HEK293 (cell line): ENCODE measurements around the gene SPDYE6.
"Not testable (repeated sequence)": the region's sequence is repeated elsewhere in the genome, so short reads cannot be mapped to it uniquely, and the experiment has no call there.

Source experiments
- CTCF ChIA-PET: fragments of 350-600 bp; formaldehyde crosslinking; extraction: SDS; loops from one replicate; lab custom pipeline; 2021; ENCODE audit warnings: antibody characterized with exemption; lab: Yijun Ruan, JAX
- POLR2A ChIA-PET: fragments of 300-600 bp; formaldehyde crosslinking; extraction: SDS; loops from one replicate; lab custom pipeline; 2020; ENCODE audit warnings: antibody characterized with exemption, inconsistent platforms; lab: Yijun Ruan, JAX
- H3K27ac ChIP-seq: fragments of 200-500 bp; sonication (Bioruptor generic); 2 replicates; pipeline ENCODE4 v1.5.1; 2014; ENCODE audit warnings: low read depth, low read length, control low read depth, inconsistent platforms; ENCODE audit errors: extremely low read depth
- H3K36me3 ChIP-seq, 2 experiments: fragments of 200-500 bp in 1 of 2; sonication (Bioruptor generic) in 1 of 2; 1 replicate in 1 of 2; 2 replicates in 1 of 2; pipeline ENCODE4 v1.5.1; 2014 to 2017; ENCODE audit warnings: inconsistent platforms in 2 of 2, low read length in 2 of 2; ENCODE audit not compliant: control insufficient read depth in 2 of 2, insufficient read depth in 1 of 2
- H3K4me1 ChIP-seq: fragments of 200-500 bp; sonication (Bioruptor generic); 2 replicates; pipeline ENCODE4 v1.5.1; 2014; ENCODE audit warnings: mild to moderate bottlenecking, low read length, inconsistent platforms; ENCODE audit not compliant: control insufficient read depth, insufficient read depth
- H3K4me3 ChIP-seq: 2 replicates; pipeline ENCODE4 v1.5.1; 2011; ENCODE audit warnings: low read depth, mild to moderate bottlenecking, control low read depth, low read length, moderate library complexity
- H3K9me3 ChIP-seq: fragments of 200-500 bp; sonication (Bioruptor generic); 2 replicates; pipeline ENCODE4 v1.5.1; 2014; ENCODE audit warnings: low read depth, low read length, inconsistent platforms; ENCODE audit not compliant: control insufficient read depth, insufficient read depth
- EGR2 ChIP-seq: fragments of 450-650 bp; formaldehyde crosslinking; IDR thresholded peaks from 2 replicates; pipeline ENCODE4 v1.5.1; 2016; ENCODE audit warnings: low read depth, missing biosample characterization, missing genetic modification characterization
- GLIS1 ChIP-seq: fragments of 450-650 bp; formaldehyde crosslinking; IDR thresholded peaks from 2 replicates; pipeline ENCODE4 v1.5.1; 2016; ENCODE audit warnings: missing biosample characterization, missing genetic modification characterization
- GLIS2 ChIP-seq: fragments of 450-650 bp; formaldehyde crosslinking; IDR thresholded peaks from 2 replicates; pipeline ENCODE4 v1.5.1; 2016; ENCODE audit warnings: missing biosample characterization, missing genetic modification characterization
- HOXD13 ChIP-seq: sonication (generic); formaldehyde crosslinking; IDR thresholded peaks from 2 replicates; pipeline ENCODE4 v1.8.0; 2022; ENCODE audit warnings: missing genetic modification reagents, borderline replicate concordance
- PATZ1 ChIP-seq: fragments of 450-650 bp; formaldehyde crosslinking; IDR thresholded peaks from 2 replicates; pipeline ENCODE4 v1.5.1; 2016; ENCODE audit warnings: missing biosample characterization, missing genetic modification characterization
- SP3 ChIP-seq: fragments of 450-650 bp; formaldehyde crosslinking; IDR thresholded peaks from 2 replicates; pipeline ENCODE4 v1.5.1; 2016; ENCODE audit warnings: missing biosample characterization, missing genetic modification characterization
- TSHZ1 ChIP-seq: fragments of 450-650 bp; formaldehyde crosslinking; IDR thresholded peaks from 2 replicates; pipeline ENCODE4 v1.5.1; 2016; ENCODE audit warnings: missing biosample characterization, missing genetic modification characterization, borderline replicate concordance
- ZFHX2 ChIP-seq: fragments of 450-650 bp; formaldehyde crosslinking; conservative IDR thresholded peaks from 2 replicates; pipeline ENCODE4 v1.5.1; 2016; ENCODE audit warnings: missing biosample characterization, missing genetic modification characterization
- ZIC2 ChIP-seq: fragments of 450-650 bp; formaldehyde crosslinking; IDR thresholded peaks from 2 replicates; pipeline ENCODE4 v1.5.1; 2016; ENCODE audit warnings: missing biosample characterization, missing genetic modification characterization
- TF ChIP-seq, protein P1 (sequence below): fragments of 450-650 bp; formaldehyde crosslinking; IDR thresholded peaks from 2 replicates; pipeline ENCODE4 v1.5.1; 2017; ENCODE audit warnings: missing biosample characterization, missing genetic modification characterization
- TF ChIP-seq, protein P2 (sequence below): fragments of 450-650 bp; formaldehyde crosslinking; IDR thresholded peaks from 2 replicates; pipeline ENCODE4 v1.5.1; 2016; ENCODE audit warnings: missing biosample characterization, missing genetic modification characterization

The SPDYE6 gene

GRCh38 chr7:102303669-102304422, 52.4 kb downstream of the SPDYE6 start:
- Histone ChIP-seq H3K36me3 (no peaks in the 10 kb centered on the region), H3K4me1 (peaks cover 7% of the 10 kb centered on the region; the same call in 1 of the 2 replicates), H3K4me3 (no peak overlapping the region), H3K27ac (no peak overlapping the region), H3K9me3 (no peaks in the 10 kb centered on the region)
- ChIA-PET CTCF (no interaction called here), POLR2A (no interaction called here)
- TF ChIP-seq TSHZ1 (tag by site-specific recombination), result no peak
- TF ChIP-seq EGR2 (tag by site-specific recombination), result 0 out of 2 replicates have a peak, but pooled peaks have one; percentile 39
- no peak for TF ChIP-seq SP3 (tag by site-specific recombination)
- TF ChIP-seq GLIS1 (tag by site-specific recombination), result peak; percentile 81
- peak; percentile 40 for TF ChIP-seq ZFHX2

GRCh38 chr7:102302025-102302424, 54.2 kb downstream of the SPDYE6 start:
- no peak overlapping the region for H3K27ac ChIP-seq
- POLR2A ChIA-PET, result no interaction called here
- peak; percentile 98 for TF ChIP-seq GLIS1 (tag by site-specific recombination)
- no peak for TF ChIP-seq PATZ1 (tag by site-specific recombination)
- peak; percentile 50; the same call in 1 of the 2 replicates for TF ChIP-seq GLIS2 (tag by site-specific recombination)
- TF ChIP-seq HOXD13 (CRISPR knock-in tag), result no peak
- TF ChIP-seq ZIC2, result peak; percentile 64
- no peaks in the 10 kb centered on the region for H3K36me3 ChIP-seq
- H3K9me3 ChIP-seq, result no peaks in the 10 kb centered on the region
- peaks cover 1% of the 10 kb centered on the region; the same call in 1 of the 2 replicates for H3K4me1 ChIP-seq
- H3K4me3 ChIP-seq, result no peak overlapping the region
- CTCF ChIA-PET, result interaction anchor here (0.6 kb wide), 1 partner anchor 26 kb away, joined by 3 read pairs; no protein-coding TSS in a partner anchor

DNA sequence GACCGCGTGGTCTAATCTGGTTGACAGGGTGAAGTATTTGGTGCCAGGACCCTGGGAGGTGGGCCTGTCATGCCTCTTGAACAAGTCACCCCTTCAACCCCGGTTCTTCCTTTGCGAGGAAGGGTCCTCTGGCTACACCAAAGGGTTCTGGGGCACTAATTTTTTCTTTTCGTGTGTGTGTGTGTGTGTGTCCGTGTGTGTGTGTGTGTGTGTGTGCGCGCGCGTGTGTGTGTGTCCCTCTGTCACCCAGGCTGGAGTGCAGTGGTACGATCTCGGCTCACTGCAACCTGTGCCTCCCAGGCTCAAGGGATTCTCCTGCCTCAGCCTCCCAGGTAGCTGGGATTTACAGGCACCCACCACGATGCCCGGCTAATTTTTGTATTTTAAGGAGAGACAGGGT, 54.9 kb downstream of the SPDYE6 start:
- CTCF ChIA-PET, POLR2A ChIA-PET: not testable (repeated sequence)

More for the DNA sequence above, 54.9 kb downstream of the SPDYE6 start:
- H3K4me3 ChIP-seq, H3K9me3 ChIP-seq, H3K4me1 ChIP-seq, H3K36me3 ChIP-seq, H3K27ac ChIP-seq: not testable (repeated sequence)
- TF ChIP-seq, protein P1, sequence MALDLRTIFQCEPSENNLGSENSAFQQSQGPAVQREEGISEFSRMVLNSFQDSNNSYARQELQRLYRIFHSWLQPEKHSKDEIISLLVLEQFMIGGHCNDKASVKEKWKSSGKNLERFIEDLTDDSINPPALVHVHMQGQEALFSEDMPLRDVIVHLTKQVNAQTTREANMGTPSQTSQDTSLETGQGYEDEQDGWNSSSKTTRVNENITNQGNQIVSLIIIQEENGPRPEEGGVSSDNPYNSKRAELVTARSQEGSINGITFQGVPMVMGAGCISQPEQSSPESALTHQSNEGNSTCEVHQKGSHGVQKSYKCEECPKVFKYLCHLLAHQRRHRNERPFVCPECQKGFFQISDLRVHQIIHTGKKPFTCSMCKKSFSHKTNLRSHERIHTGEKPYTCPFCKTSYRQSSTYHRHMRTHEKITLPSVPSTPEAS (tag by site-specific recombination), result peak; percentile 87
- TF ChIP-seq, protein P2, sequence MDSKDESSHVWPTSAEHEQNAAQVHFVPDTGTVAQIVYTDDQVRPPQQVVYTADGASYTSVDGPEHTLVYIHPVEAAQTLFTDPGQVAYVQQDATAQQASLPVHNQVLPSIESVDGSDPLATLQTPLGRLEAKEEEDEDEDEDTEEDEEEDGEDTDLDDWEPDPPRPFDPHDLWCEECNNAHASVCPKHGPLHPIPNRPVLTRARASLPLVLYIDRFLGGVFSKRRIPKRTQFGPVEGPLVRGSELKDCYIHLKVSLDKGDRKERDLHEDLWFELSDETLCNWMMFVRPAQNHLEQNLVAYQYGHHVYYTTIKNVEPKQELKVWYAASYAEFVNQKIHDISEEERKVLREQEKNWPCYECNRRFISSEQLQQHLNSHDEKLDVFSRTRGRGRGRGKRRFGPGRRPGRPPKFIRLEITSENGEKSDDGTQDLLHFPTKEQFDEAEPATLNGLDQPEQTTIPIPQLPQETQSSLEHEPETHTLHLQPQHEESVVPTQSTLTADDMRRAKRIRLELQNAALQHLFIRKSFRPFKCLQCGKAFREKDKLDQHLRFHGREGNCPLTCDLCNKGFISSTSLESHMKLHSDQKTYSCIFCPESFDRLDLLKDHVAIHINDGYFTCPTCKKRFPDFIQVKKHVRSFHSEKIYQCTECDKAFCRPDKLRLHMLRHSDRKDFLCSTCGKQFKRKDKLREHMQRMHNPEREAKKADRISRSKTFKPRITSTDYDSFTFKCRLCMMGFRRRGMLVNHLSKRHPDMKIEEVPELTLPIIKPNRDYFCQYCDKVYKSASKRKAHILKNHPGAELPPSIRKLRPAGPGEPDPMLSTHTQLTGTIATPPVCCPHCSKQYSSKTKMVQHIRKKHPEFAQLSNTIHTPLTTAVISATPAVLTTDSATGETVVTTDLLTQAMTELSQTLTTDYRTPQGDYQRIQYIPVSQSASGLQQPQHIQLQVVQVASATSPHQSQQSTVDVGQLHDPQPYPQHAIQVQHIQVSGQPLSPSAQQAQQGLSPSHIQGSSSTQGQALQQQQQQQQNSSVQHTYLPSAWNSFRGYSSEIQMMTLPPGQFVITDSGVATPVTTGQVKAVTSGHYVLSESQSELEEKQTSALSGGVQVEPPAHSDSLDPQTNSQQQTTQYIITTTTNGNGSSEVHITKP (tag by site-specific recombination), result peak; percentile 70
